ENCODE measurements around the gene CP.

- TF ChIP-seq, protein P1, sequence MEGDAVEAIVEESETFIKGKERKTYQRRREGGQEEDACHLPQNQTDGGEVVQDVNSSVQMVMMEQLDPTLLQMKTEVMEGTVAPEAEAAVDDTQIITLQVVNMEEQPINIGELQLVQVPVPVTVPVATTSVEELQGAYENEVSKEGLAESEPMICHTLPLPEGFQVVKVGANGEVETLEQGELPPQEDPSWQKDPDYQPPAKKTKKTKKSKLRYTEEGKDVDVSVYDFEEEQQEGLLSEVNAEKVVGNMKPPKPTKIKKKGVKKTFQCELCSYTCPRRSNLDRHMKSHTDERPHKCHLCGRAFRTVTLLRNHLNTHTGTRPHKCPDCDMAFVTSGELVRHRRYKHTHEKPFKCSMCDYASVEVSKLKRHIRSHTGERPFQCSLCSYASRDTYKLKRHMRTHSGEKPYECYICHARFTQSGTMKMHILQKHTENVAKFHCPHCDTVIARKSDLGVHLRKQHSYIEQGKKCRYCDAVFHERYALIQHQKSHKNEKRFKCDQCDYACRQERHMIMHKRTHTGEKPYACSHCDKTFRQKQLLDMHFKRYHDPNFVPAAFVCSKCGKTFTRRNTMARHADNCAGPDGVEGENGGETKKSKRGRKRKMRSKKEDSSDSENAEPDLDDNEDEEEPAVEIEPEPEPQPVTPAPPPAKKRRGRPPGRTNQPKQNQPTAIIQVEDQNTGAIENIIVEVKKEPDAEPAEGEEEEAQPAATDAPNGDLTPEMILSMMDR (IDR thresholded peaks at IDR 0.05): no peak
- TF ChIP-seq POLR2A (IDR thresholded peaks at IDR 0.05): no peak
These were observed 23.0 kb downstream of the CP start for GRCh38 chr3:149198611-149199010.
